ENCODE results near the gene KCNQ1. TPM values are rescaled to one million over a fixed set of nuclear protein-coding genes. Genes with fewer than 3 reads are reported as not detected.

KCNQ1 gene
- total RNA-seq, 1 donor from 2014 or later: 4.8 TPM

- H3K27ac Mint-ChIP-seq: no peak overlapping the region
- H3K4me1 Mint-ChIP-seq (ENCODE audit: unreplicated experiment): peaks cover 27% of the 10 kb centered on the region
- no peaks in the 10 kb centered on the region for H3K27me3 Mint-ChIP-seq
- H3K36me3 Mint-ChIP-seq: no peaks in the 10 kb centered on the region
- no peak for TF ChIP-seq CTCF (conservative IDR thresholded peaks at IDR 0.05)
- H3K9me3 Mint-ChIP-seq: no peaks in the 10 kb centered on the region
- no peak overlapping the region for H3K4me3 Mint-ChIP-seq
- no peak for DNase-seq (ENCODE audit: extremely low spot score, unreplicated experiment)
Measured at GRCh38 chr11:2732940-2733628, 288.3 kb downstream of the KCNQ1 start.

GRCh38 chr11:2734181-2735052, 289.6 kb downstream of the KCNQ1 start:
- no peak for DNase-seq (ENCODE audit: extremely low spot score, unreplicated experiment)
- H3K9me3 Mint-ChIP-seq: no peaks in the 10 kb centered on the region
- peaks cover 24% of the 10 kb centered on the region for H3K4me1 Mint-ChIP-seq (ENCODE audit: unreplicated experiment)
- H3K4me3 Mint-ChIP-seq: no peak overlapping the region
- no peak for TF ChIP-seq CTCF (conservative IDR thresholded peaks at IDR 0.05)
- no peaks in the 10 kb centered on the region for H3K27me3 Mint-ChIP-seq
- no peak overlapping the region for H3K27ac Mint-ChIP-seq
- H3K36me3 Mint-ChIP-seq: no peaks in the 10 kb centered on the region

- Mint-ChIP-seq H3K27me3 (no peaks in the 10 kb centered on the region), H3K4me1 (ENCODE audit: unreplicated experiment) (peaks cover 16% of the 10 kb centered on the region), H3K27ac (no peak overlapping the region), H3K4me3 (no peak overlapping the region), H3K9me3 (no peaks in the 10 kb centered on the region), H3K36me3 (no peaks in the 10 kb centered on the region)
- no peak for DNase-seq (ENCODE audit: extremely low spot score, unreplicated experiment)
- TF ChIP-seq CTCF (conservative IDR thresholded peaks at IDR 0.05): no peak
Measured at GRCh38 chr11:2735053-2735589, 290.3 kb downstream of the KCNQ1 start.

GRCh38 chr11:2736577-2737225, 291.9 kb downstream of the KCNQ1 start:
- Mint-ChIP-seq H3K4me1 (ENCODE audit: unreplicated experiment) (peaks cover 26% of the 10 kb centered on the region), H3K27me3 (no peaks in the 10 kb centered on the region), H3K9me3 (no peaks in the 10 kb centered on the region), H3K27ac (no peak overlapping the region), H3K4me3 (no peak overlapping the region), H3K36me3 (no peaks in the 10 kb centered on the region)
- TF ChIP-seq CTCF (conservative IDR thresholded peaks at IDR 0.05): no peak
- DNase-seq (ENCODE audit: extremely low spot score, unreplicated experiment): no peak

GRCh38 chr11:2737226-2737590, 292.4 kb downstream of the KCNQ1 start:
- H3K36me3 Mint-ChIP-seq: no peaks in the 10 kb centered on the region
- no peak for DNase-seq (ENCODE audit: extremely low spot score, unreplicated experiment)
- H3K27ac Mint-ChIP-seq: peak overlapping the region; percentile 62
- H3K27me3 Mint-ChIP-seq: no peaks in the 10 kb centered on the region
- TF ChIP-seq CTCF (conservative IDR thresholded peaks at IDR 0.05): no peak
- H3K4me3 Mint-ChIP-seq: no peak overlapping the region
- no peaks in the 10 kb centered on the region for H3K9me3 Mint-ChIP-seq
- peaks cover 30% of the 10 kb centered on the region for H3K4me1 Mint-ChIP-seq (ENCODE audit: unreplicated experiment)

All from type B pancreatic cell (in vitro differentiated cells).